ENCODE data around the gene TRIB2. TPM values are rescaled to one million over a fixed set of nuclear protein-coding genes. Genes with fewer than 3 reads are reported as not detected.

Gene TRIB2
- total and polyA plus RNA-seq, 9 of the 15 experiments (the other 6 are each of a cell fraction or from before 2014, with no cell fraction given), result 9.0 to 39.0 (median 26.3) TPM

DNA sequence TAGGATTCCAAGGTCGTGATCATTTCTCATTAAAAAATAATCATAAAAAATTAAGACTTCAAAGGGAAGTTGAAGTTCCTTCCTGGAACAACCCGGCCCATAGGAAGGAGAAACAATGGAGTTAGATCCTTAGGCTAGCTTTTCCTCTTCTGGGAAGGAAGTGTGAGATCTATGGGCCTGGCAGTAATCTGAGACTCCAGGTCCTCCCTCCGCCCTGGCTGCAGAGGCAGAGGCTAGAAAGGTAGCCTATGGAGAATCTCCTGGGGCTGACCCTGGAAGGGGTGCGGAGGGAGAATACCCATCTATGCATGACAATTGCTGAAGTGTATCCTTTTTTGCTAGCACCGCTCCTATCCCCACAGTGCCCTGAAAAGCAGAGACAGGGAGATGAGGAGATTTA, 37.9 kb downstream of the TRIB2 start:
- TF ChIP-seq CBX1 (IDR thresholded peaks at IDR 0.05; ENCODE audit: low read depth) (no peak), SRSF9 (IDR thresholded peaks at IDR 0.05; ENCODE audit: borderline replicate concordance, low read depth, low read length) (no peak), SAFB (IDR thresholded peaks at IDR 0.05; ENCODE audit: borderline replicate concordance, low read depth, low read length) (no peak)
- H3K27ac ChIP-seq (ENCODE audit: extremely low read depth, low read depth, low read length), result no peak overlapping the region
- ATAC-seq, result no peak
- H3K9ac ChIP-seq (ENCODE audit: insufficient read depth in 1 of 2, low read depth in 2 of 2, low read length in 2 of 2), result no peak overlapping the region
- H3K4me2 ChIP-seq (ENCODE audit: insufficient read depth, low read length), result no peak overlapping the region
- H3K79me2 ChIP-seq (ENCODE audit: control insufficient read depth, insufficient read depth, low read length), result no peaks in the 10 kb centered on the region
- intact Hi-C loops (cut with micrococcal nuclease), result no loop called here
- H3K4me1 ChIP-seq (replicated peaks in 1 of 2; ENCODE audit: control insufficient read depth in 2 of 2, insufficient read depth in 2 of 2, low read length in 2 of 2), result no peaks in the 10 kb centered on the region
- CTCF ChIA-PET (ENCODE audit: low intra/inter-chr PET ratio), result no interaction called here
- in situ Hi-C loops (cut with MboI), result no loop called here
- no peaks in the 10 kb centered on the region for H4K20me1 ChIP-seq (replicated peaks; ENCODE audit: control insufficient read depth, insufficient read depth, low read length)
- WGBS (ENCODE audit: insufficient coverage, low coverage, missing lambda C conversion rate), result 4% methylated on average over 5 of the region's 5 CpGs
- no peaks in the 10 kb centered on the region for H3K36me3 ChIP-seq (ENCODE audit: control insufficient read depth, insufficient read depth, low read length)
- no peaks in the 10 kb centered on the region for H3K9me3 ChIP-seq (replicated peaks; ENCODE audit: control insufficient read depth, insufficient read depth, low read depth, low read length)
- H3K27me3 ChIP-seq (ENCODE audit: control insufficient read depth in 2 of 2, insufficient read depth in 2 of 2, low read length in 2 of 2), result peaks cover 3 to 6% of the 10 kb centered on the region in 2 experiments; a peak in 4 of 5 replicates
- FAIRE-seq, result no peak
- no peaks in the 10 kb centered on the region for H3K9me1 ChIP-seq (ENCODE audit: control insufficient read depth, insufficient read depth, low read length)
- no TSS peak for BruUV-seq (replicated peaks)
- H2AFZ ChIP-seq (ENCODE audit: low read depth, low read length), result no peak overlapping the region
- no peak for DNase-seq (ENCODE audit: extremely low read depth in 1 of 4, low spot score in 3 of 4)
- POLR2A ChIA-PET, result no interaction called here
- H3K4me3 ChIP-seq, result no peak overlapping the region

DNA sequence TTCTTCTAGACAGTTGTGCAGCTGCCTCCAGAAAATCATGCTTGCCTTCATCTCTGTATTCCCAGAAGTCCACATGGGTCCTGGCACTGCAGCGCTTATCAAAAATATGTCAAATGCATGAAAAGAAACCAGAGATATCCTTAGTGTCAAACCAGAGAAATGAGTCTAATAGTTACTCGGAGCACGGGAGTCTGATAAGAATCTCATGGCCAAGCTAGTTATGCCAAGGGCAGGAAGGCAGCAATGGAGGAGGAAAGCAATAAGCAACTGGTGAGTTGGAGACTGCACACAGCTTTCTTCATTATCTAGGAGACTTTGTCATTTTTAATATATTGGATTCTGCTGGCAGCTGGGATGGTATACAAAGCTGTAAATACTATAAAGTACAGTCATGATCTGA, 38.6 kb downstream of the TRIB2 start:
- Histone ChIP-seq H2AFZ (ENCODE audit: low read depth, low read length) (no peak overlapping the region), H4K20me1 (replicated peaks; ENCODE audit: control insufficient read depth, insufficient read depth, low read length) (no peaks in the 10 kb centered on the region), H3K4me3 (no peak overlapping the region), H3K27ac (ENCODE audit: extremely low read depth, low read depth, low read length) (no peak overlapping the region), H3K9ac (ENCODE audit: insufficient read depth in 1 of 2, low read depth in 2 of 2, low read length in 2 of 2) (no peak overlapping the region), H3K4me1 (replicated peaks in 1 of 2; ENCODE audit: control insufficient read depth in 2 of 2, insufficient read depth in 2 of 2, low read length in 2 of 2) (no peaks in the 10 kb centered on the region), H3K27me3 (ENCODE audit: control insufficient read depth in 2 of 2, insufficient read depth in 2 of 2, low read length in 2 of 2) (peaks cover 3 to 6% of the 10 kb centered on the region in 2 experiments; a peak in 4 of 5 replicates), H3K4me2 (ENCODE audit: insufficient read depth, low read length) (no peak overlapping the region), H3K9me1 (ENCODE audit: control insufficient read depth, insufficient read depth, low read length) (no peaks in the 10 kb centered on the region), H3K79me2 (ENCODE audit: control insufficient read depth, insufficient read depth, low read length) (no peaks in the 10 kb centered on the region), H3K36me3 (ENCODE audit: control insufficient read depth, insufficient read depth, low read length) (no peaks in the 10 kb centered on the region), H3K9me3 (replicated peaks; ENCODE audit: control insufficient read depth, insufficient read depth, low read depth, low read length) (no peaks in the 10 kb centered on the region)
- in situ Hi-C loops (cut with MboI) (no loop called here), intact Hi-C loops (cut with micrococcal nuclease) (no loop called here)
- no TSS peak for BruUV-seq (replicated peaks)
- ATAC-seq (no peak), FAIRE-seq (no peak), DNase-seq (ENCODE audit: extremely low read depth in 1 of 4, low spot score in 3 of 4) (no peak)
- ChIA-PET CTCF (ENCODE audit: low intra/inter-chr PET ratio) (no interaction called here), POLR2A (no interaction called here)
- WGBS (ENCODE audit: insufficient coverage, low coverage, missing lambda C conversion rate), result 7% methylated on average over 3 of the region's 3 CpGs
- TF ChIP-seq TCF7 (IDR thresholded peaks at IDR 0.05; ENCODE audit: borderline replicate concordance), result no peak
- no peak for TF ChIP-seq MAFG (tag; conservative IDR thresholded peaks at IDR 0.05)
- TF ChIP-seq, protein P1, sequence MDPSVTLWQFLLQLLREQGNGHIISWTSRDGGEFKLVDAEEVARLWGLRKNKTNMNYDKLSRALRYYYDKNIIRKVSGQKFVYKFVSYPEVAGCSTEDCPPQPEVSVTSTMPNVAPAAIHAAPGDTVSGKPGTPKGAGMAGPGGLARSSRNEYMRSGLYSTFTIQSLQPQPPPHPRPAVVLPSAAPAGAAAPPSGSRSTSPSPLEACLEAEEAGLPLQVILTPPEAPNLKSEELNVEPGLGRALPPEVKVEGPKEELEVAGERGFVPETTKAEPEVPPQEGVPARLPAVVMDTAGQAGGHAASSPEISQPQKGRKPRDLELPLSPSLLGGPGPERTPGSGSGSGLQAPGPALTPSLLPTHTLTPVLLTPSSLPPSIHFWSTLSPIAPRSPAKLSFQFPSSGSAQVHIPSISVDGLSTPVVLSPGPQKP (CRISPR knock-in tag; IDR thresholded peaks at IDR 0.05), result no peak
- TF ChIP-seq CEBPB (tag; IDR thresholded peaks at IDR 0.05), result no peak
